ENCODE data around the gene MAEA.

Gene MAEA

GRCh38 chr4:1302159-1302558 is 12.5 kb downstream of the MAEA start:
- no peak overlapping the region for H3K4me3 ChIP-seq (ENCODE audit: low read length)

GRCh38 chr4:1305261-1305711 is 15.6 kb downstream of the MAEA start:
- H3K4me3 ChIP-seq (ENCODE audit: low read length) = no peak overlapping the region
- peak; percentile 28 for DNase-seq (ENCODE audit: low read depth)
- TF ChIP-seq CTCF (IDR thresholded peaks at IDR 0.05; ENCODE audit: insufficient read depth, low read depth, low read length, missing control alignments) = no peak

More at GRCh38 chr4:1302159-1302558, 12.5 kb downstream of the MAEA start:
- no peak for TF ChIP-seq CTCF (IDR thresholded peaks at IDR 0.05; ENCODE audit: insufficient read depth, low read depth, low read length, missing control alignments)
- DNase-seq (ENCODE audit: low read depth) = no peak

GRCh38 chr4:1305781-1306455 is 16.2 kb downstream of the MAEA start:
- H3K4me3 ChIP-seq (ENCODE audit: low read length) = no peak overlapping the region
- peak; percentile 26 for DNase-seq (ENCODE audit: low read depth)
- TF ChIP-seq CTCF (IDR thresholded peaks at IDR 0.05; ENCODE audit: insufficient read depth, low read depth, low read length, missing control alignments) = no peak

GRCh38 chr4:1307951-1308735 is 18.5 kb downstream of the MAEA start:
- no peak for DNase-seq (ENCODE audit: low read depth)
- no peak overlapping the region for H3K4me3 ChIP-seq (ENCODE audit: low read length)
- no peak for TF ChIP-seq CTCF (IDR thresholded peaks at IDR 0.05; ENCODE audit: insufficient read depth, low read depth, low read length, missing control alignments)

- TF ChIP-seq CTCF (IDR thresholded peaks at IDR 0.05; ENCODE audit: insufficient read depth, low read depth, low read length, missing control alignments) = no peak
- DNase-seq (ENCODE audit: low read depth) = peak; percentile 82
Measured at GRCh38 chr4:1309261-1310010, 19.7 kb downstream of the MAEA start.

GRCh38 chr4:1310031-1310795 is 20.5 kb downstream of the MAEA start:
- peak; percentile 88 for DNase-seq (ENCODE audit: low read depth)
- H3K4me3 ChIP-seq (ENCODE audit: low read length) = peak overlapping the region; percentile 36
- TF ChIP-seq CTCF (IDR thresholded peaks at IDR 0.05; ENCODE audit: insufficient read depth, low read depth, low read length, missing control alignments) = no peak

More at GRCh38 chr4:1309261-1310010, 19.7 kb downstream of the MAEA start:
- H3K4me3 ChIP-seq (ENCODE audit: low read length) = peak overlapping the region; percentile 36

Data from epithelial cell of esophagus (primary cell).